ENCODE measurements around the gene PHOSPHO1. TPM values are rescaled to one million over a fixed set of nuclear protein-coding genes. Genes with fewer than 3 reads are reported as not detected.
"Not testable (repeated sequence)": the region's sequence is repeated elsewhere in the genome, so short reads cannot be mapped to it uniquely, and the experiment has no call there.

PHOSPHO1 gene
- total RNA-seq, 1 donor: under 0.01 TPM

DNA sequence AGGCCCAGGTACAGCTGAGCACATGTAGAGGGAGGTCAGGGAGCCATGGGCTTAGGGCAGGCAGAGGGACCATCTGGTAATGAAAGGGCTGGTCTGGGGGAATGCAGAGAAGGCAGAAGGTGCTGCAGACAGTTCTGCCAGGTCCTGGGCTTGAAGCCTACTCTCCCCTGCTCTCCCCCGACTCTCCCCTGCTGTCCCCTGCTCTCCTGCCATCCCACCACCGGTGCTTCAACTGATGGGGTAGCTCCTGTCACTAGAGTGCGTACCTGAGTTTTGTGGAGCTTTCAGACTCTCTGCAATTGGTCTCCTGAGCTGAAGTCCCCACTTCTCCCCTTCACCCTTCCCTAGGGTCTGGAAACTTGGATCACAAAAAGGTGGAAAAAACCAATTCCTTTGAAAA lies 37.3 kb upstream of the PHOSPHO1 start:
- no peak for DNase-seq (ENCODE audit: low read depth)
- TF ChIP-seq, protein P1, sequence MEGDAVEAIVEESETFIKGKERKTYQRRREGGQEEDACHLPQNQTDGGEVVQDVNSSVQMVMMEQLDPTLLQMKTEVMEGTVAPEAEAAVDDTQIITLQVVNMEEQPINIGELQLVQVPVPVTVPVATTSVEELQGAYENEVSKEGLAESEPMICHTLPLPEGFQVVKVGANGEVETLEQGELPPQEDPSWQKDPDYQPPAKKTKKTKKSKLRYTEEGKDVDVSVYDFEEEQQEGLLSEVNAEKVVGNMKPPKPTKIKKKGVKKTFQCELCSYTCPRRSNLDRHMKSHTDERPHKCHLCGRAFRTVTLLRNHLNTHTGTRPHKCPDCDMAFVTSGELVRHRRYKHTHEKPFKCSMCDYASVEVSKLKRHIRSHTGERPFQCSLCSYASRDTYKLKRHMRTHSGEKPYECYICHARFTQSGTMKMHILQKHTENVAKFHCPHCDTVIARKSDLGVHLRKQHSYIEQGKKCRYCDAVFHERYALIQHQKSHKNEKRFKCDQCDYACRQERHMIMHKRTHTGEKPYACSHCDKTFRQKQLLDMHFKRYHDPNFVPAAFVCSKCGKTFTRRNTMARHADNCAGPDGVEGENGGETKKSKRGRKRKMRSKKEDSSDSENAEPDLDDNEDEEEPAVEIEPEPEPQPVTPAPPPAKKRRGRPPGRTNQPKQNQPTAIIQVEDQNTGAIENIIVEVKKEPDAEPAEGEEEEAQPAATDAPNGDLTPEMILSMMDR (IDR thresholded peaks at IDR 0.05; ENCODE audit: insufficient read depth, low read depth, low read length): no peak
- H3K4me3 ChIP-seq (ENCODE audit: low read depth, low read length): no peak overlapping the region

DNA sequence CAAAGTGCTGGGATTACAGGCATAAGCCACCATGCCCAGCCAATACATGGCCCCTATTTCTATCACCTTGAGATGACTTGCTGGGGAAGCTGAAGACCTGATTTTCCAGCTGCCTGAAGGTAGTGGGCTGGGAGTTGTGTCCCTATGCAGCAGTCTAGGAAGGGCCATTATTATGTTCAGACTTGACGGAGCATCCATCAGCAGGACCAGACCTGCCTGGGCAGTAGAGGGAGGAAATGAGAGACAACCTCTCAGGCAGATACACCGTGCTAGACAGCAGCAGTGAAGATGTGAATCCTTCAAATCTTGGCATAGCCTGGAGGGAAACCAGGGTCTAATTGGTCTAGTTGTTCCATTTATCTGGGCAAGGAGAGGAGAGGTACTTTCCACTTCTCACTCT lies 35.6 kb upstream of the PHOSPHO1 start:
- no peak for DNase-seq (ENCODE audit: low read depth)
- H3K4me3 ChIP-seq (ENCODE audit: low read depth, low read length): no peak overlapping the region
- TF ChIP-seq, protein P1 (IDR thresholded peaks at IDR 0.05; ENCODE audit: insufficient read depth, low read depth, low read length): no peak

DNA sequence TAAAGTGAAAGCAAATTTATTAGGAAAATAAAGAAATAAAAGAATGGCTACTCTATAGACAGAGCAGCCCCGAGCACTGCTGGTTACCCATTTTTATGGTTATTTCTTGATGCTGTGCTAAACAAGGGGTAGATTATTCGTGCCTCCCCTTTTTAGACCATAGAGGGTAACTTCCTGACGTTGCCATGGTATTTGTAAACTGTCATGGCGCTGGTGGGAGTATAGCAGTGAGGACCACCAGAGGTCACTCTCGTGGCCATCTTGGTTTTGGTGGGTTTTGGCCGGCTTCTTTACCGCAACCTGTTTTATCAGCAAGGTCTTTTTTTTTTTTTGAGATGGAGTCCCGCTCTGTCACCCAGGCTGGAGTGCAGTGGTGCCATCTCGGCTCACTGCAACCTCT lies 31.0 kb upstream of the PHOSPHO1 start:
- not testable (repeated sequence) for H3K4me3 ChIP-seq (ENCODE audit: low read depth, low read length); DNase-seq (ENCODE audit: low read depth)

DNA sequence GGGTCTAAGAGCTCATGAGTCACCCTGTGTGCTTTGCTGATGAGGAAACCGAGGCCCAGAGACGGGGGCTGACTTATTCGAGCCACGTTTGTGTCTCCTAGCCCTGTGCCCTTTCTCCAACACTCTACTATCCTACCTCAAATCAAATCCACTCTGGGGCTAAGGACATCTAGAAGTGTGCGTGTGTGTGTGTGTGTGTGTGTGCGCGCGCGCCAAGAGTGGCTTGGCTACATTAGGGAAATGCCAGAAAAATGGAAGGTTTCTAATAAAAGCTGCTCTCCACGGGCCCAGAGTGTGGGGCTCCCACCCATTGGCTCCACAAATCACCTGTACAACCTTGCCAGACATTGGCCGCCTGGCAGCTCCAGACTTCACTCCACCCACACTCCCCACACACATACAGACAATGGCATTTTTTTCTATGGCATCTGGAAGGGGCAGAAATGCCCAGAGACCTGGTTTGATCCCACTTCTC lies 30.3 kb upstream of the PHOSPHO1 start:
- DNase-seq (ENCODE audit: low read depth): peak; percentile 91
- TF ChIP-seq, protein P1 (IDR thresholded peaks at IDR 0.05; ENCODE audit: insufficient read depth, low read depth, low read length): no peak
- peak overlapping the region; percentile 58 for H3K4me3 ChIP-seq (ENCODE audit: low read depth, low read length)

DNA sequence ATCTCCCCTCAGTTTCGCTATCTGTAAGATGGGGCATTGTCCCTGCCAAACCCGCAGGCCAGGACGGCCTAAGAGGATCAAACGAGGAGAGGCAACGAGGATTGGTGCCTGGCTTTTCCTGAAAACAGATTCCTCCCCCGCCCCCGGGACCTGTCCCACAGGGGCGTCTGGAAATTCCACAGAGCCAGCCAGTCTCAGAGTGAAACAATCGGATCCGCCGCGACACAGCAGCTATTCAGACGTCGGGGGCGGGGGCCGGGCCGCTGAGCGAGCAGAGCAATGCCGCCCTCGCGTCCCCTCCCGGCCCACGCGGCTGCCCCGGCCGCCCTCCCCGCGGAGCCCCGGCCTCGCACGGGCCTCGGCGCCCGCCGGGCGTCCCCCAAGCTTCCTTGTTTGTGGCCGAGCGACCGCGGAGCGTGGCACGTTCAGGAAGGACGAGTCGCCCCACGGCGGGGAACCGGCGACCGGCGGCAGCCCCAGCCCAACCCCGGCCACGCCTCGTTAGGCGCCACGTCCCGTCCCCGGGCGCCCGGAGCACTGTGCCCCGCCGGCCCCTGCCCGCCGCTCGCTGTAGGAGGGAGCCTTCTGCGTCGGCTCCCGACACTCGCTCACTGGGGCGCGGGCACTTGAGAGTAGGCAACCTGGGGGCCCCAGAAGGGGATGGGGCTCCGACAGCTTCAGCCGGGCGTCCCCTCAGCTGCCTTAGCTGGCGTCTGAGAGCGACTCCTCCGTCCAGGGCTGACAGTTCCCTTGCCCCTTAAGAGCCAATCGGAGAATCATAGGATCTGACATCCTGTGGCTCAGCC lies 29.6 kb upstream of the PHOSPHO1 start:
- peak; percentile 42 for DNase-seq (ENCODE audit: low read depth)
- peak overlapping the region; percentile 58 for H3K4me3 ChIP-seq (ENCODE audit: low read depth, low read length)
- TF ChIP-seq, protein P1 (IDR thresholded peaks at IDR 0.05; ENCODE audit: insufficient read depth, low read depth, low read length): no peak

DNA sequence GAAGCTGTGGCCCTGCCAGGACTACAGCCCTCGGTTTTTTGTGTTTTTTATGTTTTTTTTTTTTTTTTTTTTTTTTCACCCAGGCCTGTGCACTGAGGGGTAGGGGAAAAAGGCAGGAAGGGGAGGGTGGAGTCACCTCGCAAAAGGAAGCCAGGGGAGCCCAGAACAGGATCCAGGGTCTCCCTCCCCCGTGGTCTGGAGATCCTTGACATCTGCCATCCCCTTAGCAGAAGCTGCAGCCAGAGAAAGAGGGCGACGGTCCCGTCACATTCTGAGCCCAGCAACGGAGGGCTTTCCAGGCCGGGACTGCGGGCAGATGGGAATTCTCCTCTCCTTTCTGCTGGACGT lies 29.1 kb upstream of the PHOSPHO1 start:
- peak overlapping the region; percentile 58 for H3K4me3 ChIP-seq (ENCODE audit: low read depth, low read length)
- TF ChIP-seq, protein P1 (IDR thresholded peaks at IDR 0.05; ENCODE audit: insufficient read depth, low read depth, low read length): no peak
- DNase-seq (ENCODE audit: low read depth): no peak

DNA sequence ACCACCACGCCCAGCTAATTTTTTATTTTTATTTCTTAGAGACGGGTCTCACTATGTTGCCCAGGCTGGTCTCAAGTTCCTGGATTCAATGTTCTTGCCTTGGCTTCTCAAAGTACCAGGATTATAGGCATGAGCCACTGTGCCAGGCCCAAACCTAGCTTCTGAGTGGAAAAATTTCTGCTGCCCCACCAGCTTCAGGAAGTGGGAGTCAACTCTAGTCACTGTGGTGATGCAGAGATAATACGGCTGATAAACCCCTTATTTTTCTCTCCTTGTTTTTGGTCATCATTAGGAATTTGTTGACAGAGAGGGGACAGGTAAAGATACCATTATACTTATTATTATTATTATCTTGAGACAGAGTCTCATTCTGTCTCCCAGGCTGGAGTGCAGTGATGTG lies 27.8 kb upstream of the PHOSPHO1 start:
- no peak for DNase-seq (ENCODE audit: low read depth)
- TF ChIP-seq, protein P1 (IDR thresholded peaks at IDR 0.05; ENCODE audit: insufficient read depth, low read depth, low read length): no peak

More for the DNA sequence above, 27.8 kb upstream of the PHOSPHO1 start:
- H3K4me3 ChIP-seq (ENCODE audit: low read depth, low read length): no peak overlapping the region
